A549 (cell line): ENCODE results near the gene CX3CR1. TPM values are rescaled to one million over a fixed set of nuclear protein-coding genes. Genes with fewer than 3 reads are reported as not detected.

Experiments
- ATAC-seq, 2 experiments: fragments of 200-7000 bp in 1 of 2; fragments of >200 bp in 1 of 2; cut with Nextera tagmentation in 1 of 2; cut with Tn5 transposase in 1 of 2; 3 replicates each; pipeline versions ENCODE4 v1.8.0 to v1.9.1; 2018 to 2020; ENCODE audit warnings: mild to moderate bottlenecking in 1 of 2, moderate library complexity in 1 of 2
- CTCF ChIA-PET: fragments of 300-600 bp; sonication (Branson Sonifier 250); formaldehyde crosslinking; extraction: SDS; loops from one replicate; lab custom pipeline; 2021; ENCODE audit warnings: antibody characterized with exemption, inconsistent platforms; lab: Yijun Ruan, JAX
- POLR2A ChIA-PET: fragments of 350-600 bp; formaldehyde crosslinking; extraction: SDS; loops from one replicate; lab custom pipeline; 2021; ENCODE audit warnings: antibody characterized with exemption, inconsistent platforms; lab: Yijun Ruan, JAX
- DNase-seq, 2 experiments: peaks; one replicate each; pipeline versions ENCODE4 v3.0.0 to v3.0.0-alpha.2; 2011 to 2016; ENCODE audit warnings: low read depth in 1 of 2, low spot score in 1 of 2
- FAIRE-seq: peaks from 2 replicates; lab custom pipeline; 2011; peaks lifted over from hg19 to GRCh38; lab: Jason Lieb, UNC
- H3K27ac ChIP-seq, 2 experiments: fragments of >200 bp; sonication (Bioruptor Twin); formaldehyde crosslinking; 3 replicates each; pipeline ENCODE4 v1.5.1; 2016 to 2017
- H3K4me1 ChIP-seq: fragments of >200 bp; sonication (Bioruptor Twin); formaldehyde crosslinking; 3 replicates; pipeline ENCODE4 v1.6.1; 2016
- H3K4me2 ChIP-seq: fragments of >200 bp; sonication (Bioruptor Twin); formaldehyde crosslinking; 3 replicates; pipeline ENCODE4 v1.6.1; 2016
- H3K4me3 ChIP-seq: fragments of >200 bp; sonication (Bioruptor Twin); formaldehyde crosslinking; 3 replicates; pipeline ENCODE4 v1.5.1; 2016
- H3K9me3 ChIP-seq: fragments of >200 bp; sonication (Bioruptor Twin); formaldehyde crosslinking; 3 replicates; pipeline ENCODE4 v1.6.1; 2016
- BHLHE40 ChIP-seq: IDR thresholded peaks from 2 replicates; pipeline ENCODE4 v1.6.1; 2012; ENCODE audit warnings: low read depth, low read length, inconsistent platforms
- CEBPB ChIP-seq, 2 experiments: fragments of >200 bp in 1 of 2; sonication (Bioruptor Twin) in 1 of 2; formaldehyde crosslinking in 1 of 2; IDR thresholded peaks; 2 replicates each; pipeline ENCODE4 v1.6.1; 2012 to 2016
- CHD2 ChIP-seq: fragments of 150-350 bp; IDR thresholded peaks from 2 replicates; pipeline ENCODE4 v1.6.1; 2014; ENCODE audit warnings: low read length; ENCODE audit not compliant: partially characterized antibody
- CHD4 ChIP-seq: fragments of 200-600 bp; sonication (generic); IDR thresholded peaks from 2 replicates; pipeline ENCODE4 v1.6.1; 2016; ENCODE audit warnings: antibody characterized with exemption, mild to moderate bottlenecking, borderline replicate concordance
- EHF ChIP-seq: fragments of 250-450 bp; sonication (Bioruptor Pico); IDR thresholded peaks from 2 replicates; pipeline ENCODE4 v1.5.0; 2020; ENCODE audit warnings: mild to moderate bottlenecking
- HDAC2 ChIP-seq: fragments of 200-600 bp; sonication (generic); IDR thresholded peaks from 2 replicates; pipeline ENCODE4 v1.6.1; 2016
- HEYL ChIP-seq: fragments of 250-450 bp; sonication (Bioruptor Pico); IDR thresholded peaks from 2 replicates; pipeline ENCODE4 v1.8.0; 2021; ENCODE audit warnings: mild to moderate bottlenecking, moderate library complexity
- KDM1A ChIP-seq: fragments of 200-600 bp; sonication (generic); IDR thresholded peaks from 2 replicates; pipeline ENCODE4 v1.6.1; 2016; ENCODE audit warnings: low read depth, mild to moderate bottlenecking
- MAZ ChIP-seq: fragments of 150-350 bp; IDR thresholded peaks from 2 replicates; pipeline ENCODE4 v1.6.1; 2014; ENCODE audit warnings: antibody characterized with exemption, low read depth, low read length, borderline replicate concordance
- RAD21 ChIP-seq, 2 experiments: fragments of >200 bp in 1 of 2; sonication (Bioruptor Twin) in 1 of 2; formaldehyde crosslinking in 1 of 2; IDR thresholded peaks in 1 of 2; conservative IDR thresholded peaks in 1 of 2; 2 replicates in 1 of 2; 3 replicates in 1 of 2; pipeline ENCODE4 v1.6.1; 2012 to 2018; ENCODE audit warnings: inconsistent platforms in 1 of 2
- RNF2 ChIP-seq: fragments of 200-600 bp; sonication (generic); IDR thresholded peaks from 2 replicates; pipeline ENCODE4 v1.6.1; 2016; ENCODE audit warnings: low read depth, mild to moderate bottlenecking, antibody characterized with exemption, moderate library complexity, borderline replicate concordance
- TP53 ChIP-seq: fragments of 250-450 bp; sonication (Bioruptor Pico); IDR thresholded peaks from 2 replicates; pipeline ENCODE4 v1.5.0; 2021; ENCODE audit warnings: mild to moderate bottlenecking, moderate library complexity
- USF2 ChIP-seq: fragments of 450-650 bp; IDR thresholded peaks from 2 replicates; pipeline ENCODE4 v1.6.1; 2014; ENCODE audit warnings: antibody characterized with exemption
- ZC3H11A ChIP-seq: fragments of 450-650 bp; IDR thresholded peaks from 2 replicates; pipeline ENCODE4 v1.6.1; 2014; ENCODE audit warnings: antibody characterized with exemption, mild to moderate bottlenecking
- ZNF302 ChIP-seq: fragments of 250-450 bp; sonication (Bioruptor Pico); IDR thresholded peaks from 2 replicates; pipeline ENCODE4 v1.9.0; 2021; ENCODE audit warnings: inconsistent platforms, mild to moderate bottlenecking, moderate library complexity
- ZSCAN20 ChIP-seq: fragments of 250-450 bp; sonication (Bioruptor Pico); IDR thresholded peaks from 2 replicates; pipeline ENCODE4 v1.8.0; 2022; ENCODE audit warnings: mild to moderate bottlenecking, moderate library complexity
- WGBS: methylation state at CpG from one replicate; pipeline ENCODE4 v1.1.6; 2017; ENCODE audit errors: missing lambda C conversion rate; 5-methylcytosine and 5-hydroxymethylcytosine counted together
- polyA plus RNA-seq, 4 experiments: library from polyadenylated mRNA; depleted of rRNA in 3 of 4; stranded (reverse); fragments of >200 nt; fragmentation: RNase III in 1 of 4; extraction: RNeasy Plus Mini Kit Qiagen cat#74134 plus additional on column Dnase treatment in 1 of 4; gene quantifications; 2 replicates in 3 of 4; 3 replicates in 1 of 4; pipeline ENCODE4 v1.2.3, GENCODE V29; 2011 to 2017
- TF ChIP-seq, protein P1 (sequence below): IDR thresholded peaks from 2 replicates; pipeline ENCODE4 v1.6.1; 2012
- TF ChIP-seq, protein P2 (sequence below): fragments of 250-450 bp; sonication (Bioruptor Pico); IDR thresholded peaks from 2 replicates; pipeline ENCODE4 v1.5.0; 2020; ENCODE audit warnings: low read depth, mild to moderate bottlenecking, moderate library complexity
- TF ChIP-seq, protein P3 (sequence below): fragments of >200 bp; sonication (Bioruptor Twin); formaldehyde crosslinking; IDR thresholded peaks from 2 replicates; pipeline ENCODE4 v1.6.1; 2016
- TF ChIP-seq, protein P4 (sequence below): fragments of 250-450 bp; sonication (Bioruptor Pico); IDR thresholded peaks from 2 replicates; pipeline ENCODE4 v1.5.0; 2021; ENCODE audit warnings: mild to moderate bottlenecking, moderate library complexity, borderline replicate concordance
- TF ChIP-seq, protein P5 (sequence below): fragments of >200 bp; sonication (Bioruptor Twin); formaldehyde crosslinking; IDR thresholded peaks from 3 replicates; pipeline ENCODE4 v1.6.1; 2016

CX3CR1 gene
- polyA plus RNA-seq, 2 of the 4 experiments (the other 2 are of a cell fraction) = 0.06 to 0.14 TPM

- Histone ChIP-seq H3K9me3 (peaks cover 25% of the 10 kb centered on the region; the same call in 2 of the 3 replicates), H3K4me2 (no peak overlapping the region), H3K4me3 (no peak overlapping the region), H3K27ac (no peak overlapping the region), H3K4me1 (no peaks in the 10 kb centered on the region)
- 70% methylated on average over 5 of the region's 5 CpGs for WGBS
- no peak for TF ChIP-seq HDAC2
- CTCF ChIA-PET = interaction anchor here (0.8 to 21.3 kb wide), 6 partner anchors 9 to 266 kb away, joined by 3 to 459 read pairs (median 4); partner anchors contain the start of genes CX3CR1 and XIRP1
- ATAC-seq (no peak), DNase-seq (no peak), FAIRE-seq (no peak)
- POLR2A ChIA-PET = no interaction called here
Observed at GRCh38 chr3:39295184-39295775, 15.4 kb upstream of the CX3CR1 start.

GRCh38 chr3:39294446-39295183 is 14.8 kb upstream of the CX3CR1 start:
- Histone ChIP-seq H3K9me3 (peaks cover 18% of the 10 kb centered on the region; the same call in 2 of the 3 replicates), H3K4me1 (no peaks in the 10 kb centered on the region), H3K27ac (no peak overlapping the region)
- no peak for DNase-seq
- CTCF ChIA-PET = interaction anchor here (0.6 to 21.3 kb wide), 8 partner anchors 8 to 265 kb away, joined by 3 to 459 read pairs (median 4); partner anchors contain the start of genes CX3CR1, GORASP1, TTC21A and XIRP1
- 36% methylated on average over 10 of the region's 10 CpGs for WGBS
- no peak for TF ChIP-seq RNF2
- TF ChIP-seq USF2 = no peak
- no peak for TF ChIP-seq CEBPB (IDR thresholded peaks at IDR 0.05)
- TF ChIP-seq, protein P1, sequence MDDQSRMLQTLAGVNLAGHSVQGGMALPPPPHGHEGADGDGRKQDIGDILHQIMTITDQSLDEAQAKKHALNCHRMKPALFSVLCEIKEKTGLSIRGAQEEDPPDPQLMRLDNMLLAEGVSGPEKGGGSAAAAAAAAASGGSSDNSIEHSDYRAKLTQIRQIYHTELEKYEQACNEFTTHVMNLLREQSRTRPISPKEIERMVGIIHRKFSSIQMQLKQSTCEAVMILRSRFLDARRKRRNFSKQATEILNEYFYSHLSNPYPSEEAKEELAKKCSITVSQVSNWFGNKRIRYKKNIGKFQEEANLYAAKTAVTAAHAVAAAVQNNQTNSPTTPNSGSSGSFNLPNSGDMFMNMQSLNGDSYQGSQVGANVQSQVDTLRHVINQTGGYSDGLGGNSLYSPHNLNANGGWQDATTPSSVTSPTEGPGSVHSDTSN = no peak
- no peak for TF ChIP-seq ZC3H11A
- TF ChIP-seq, protein P2, sequence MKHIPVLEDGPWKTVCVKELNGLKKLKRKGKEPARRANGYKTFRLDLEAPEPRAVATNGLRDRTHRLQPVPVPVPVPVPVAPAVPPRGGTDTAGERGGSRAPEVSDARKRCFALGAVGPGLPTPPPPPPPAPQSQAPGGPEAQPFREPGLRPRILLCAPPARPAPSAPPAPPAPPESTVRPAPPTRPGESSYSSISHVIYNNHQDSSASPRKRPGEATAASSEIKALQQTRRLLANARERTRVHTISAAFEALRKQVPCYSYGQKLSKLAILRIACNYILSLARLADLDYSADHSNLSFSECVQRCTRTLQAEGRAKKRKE (CRISPR knock-in tag) = no peak
- TF ChIP-seq BHLHE40 = no peak
- no peak for TF ChIP-seq HEYL (CRISPR knock-in tag)
- no peak for TF ChIP-seq MAZ
- TF ChIP-seq RAD21 (conservative IDR thresholded peaks at IDR 0.05 in 1 of 2, IDR thresholded peaks at IDR 0.05 in 1 of 2) = no peak
- TF ChIP-seq CHD2 = no peak
- no peak for TF ChIP-seq CHD4
- TF ChIP-seq, protein P3, sequence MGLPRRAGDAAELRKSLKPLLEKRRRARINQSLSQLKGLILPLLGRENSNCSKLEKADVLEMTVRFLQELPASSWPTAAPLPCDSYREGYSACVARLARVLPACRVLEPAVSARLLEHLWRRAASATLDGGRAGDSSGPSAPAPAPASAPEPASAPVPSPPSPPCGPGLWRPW = no peak
- TF ChIP-seq ZSCAN20 (CRISPR knock-in tag) = no peak
- TF ChIP-seq EHF = no peak
- no peak for TF ChIP-seq KDM1A
- TF ChIP-seq, protein P4, sequence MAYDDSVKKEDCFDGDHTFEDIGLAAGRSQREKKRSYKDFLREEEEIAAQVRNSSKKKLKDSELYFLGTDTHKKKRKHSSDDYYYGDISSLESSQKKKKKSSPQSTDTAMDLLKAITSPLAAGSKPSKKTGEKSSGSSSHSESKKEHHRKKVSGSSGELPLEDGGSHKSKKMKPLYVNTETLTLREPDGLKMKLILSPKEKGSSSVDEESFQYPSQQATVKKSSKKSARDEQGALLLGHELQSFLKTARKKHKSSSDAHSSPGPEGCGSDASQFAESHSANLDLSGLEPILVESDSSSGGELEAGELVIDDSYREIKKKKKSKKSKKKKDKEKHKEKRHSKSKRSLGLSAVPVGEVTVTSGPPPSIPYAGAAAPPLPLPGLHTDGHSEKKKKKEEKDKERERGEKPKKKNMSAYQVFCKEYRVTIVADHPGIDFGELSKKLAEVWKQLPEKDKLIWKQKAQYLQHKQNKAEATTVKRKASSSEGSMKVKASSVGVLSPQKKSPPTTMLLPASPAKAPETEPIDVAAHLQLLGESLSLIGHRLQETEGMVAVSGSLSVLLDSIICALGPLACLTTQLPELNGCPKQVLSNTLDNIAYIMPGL (CRISPR knock-in tag) = no peak
- TF ChIP-seq, protein P5, sequence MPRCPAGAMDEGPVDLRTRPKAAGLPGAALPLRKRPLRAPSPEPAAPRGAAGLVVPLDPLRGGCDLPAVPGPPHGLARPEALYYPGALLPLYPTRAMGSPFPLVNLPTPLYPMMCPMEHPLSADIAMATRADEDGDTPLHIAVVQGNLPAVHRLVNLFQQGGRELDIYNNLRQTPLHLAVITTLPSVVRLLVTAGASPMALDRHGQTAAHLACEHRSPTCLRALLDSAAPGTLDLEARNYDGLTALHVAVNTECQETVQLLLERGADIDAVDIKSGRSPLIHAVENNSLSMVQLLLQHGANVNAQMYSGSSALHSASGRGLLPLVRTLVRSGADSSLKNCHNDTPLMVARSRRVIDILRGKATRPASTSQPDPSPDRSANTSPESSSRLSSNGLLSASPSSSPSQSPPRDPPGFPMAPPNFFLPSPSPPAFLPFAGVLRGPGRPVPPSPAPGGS = no peak
- no peak for TF ChIP-seq TP53 (CRISPR knock-in tag)
- TF ChIP-seq ZNF302 (CRISPR knock-in tag) = no peak
- TF ChIP-seq, all 56 proteins: peak for 0
- ATAC-seq = no peak
- POLR2A ChIA-PET = no interaction called here
- Histone ChIP-seq H3K4me2 (no peak overlapping the region), H3K4me3 (no peak overlapping the region)
- no peak for FAIRE-seq
